ENCODE measurements around the gene PRR9.
"Not testable (repeated sequence)": the region's sequence is repeated elsewhere in the genome, so short reads cannot be mapped to it uniquely, and the experiment has no call there.

The PRR9 gene

DNA sequence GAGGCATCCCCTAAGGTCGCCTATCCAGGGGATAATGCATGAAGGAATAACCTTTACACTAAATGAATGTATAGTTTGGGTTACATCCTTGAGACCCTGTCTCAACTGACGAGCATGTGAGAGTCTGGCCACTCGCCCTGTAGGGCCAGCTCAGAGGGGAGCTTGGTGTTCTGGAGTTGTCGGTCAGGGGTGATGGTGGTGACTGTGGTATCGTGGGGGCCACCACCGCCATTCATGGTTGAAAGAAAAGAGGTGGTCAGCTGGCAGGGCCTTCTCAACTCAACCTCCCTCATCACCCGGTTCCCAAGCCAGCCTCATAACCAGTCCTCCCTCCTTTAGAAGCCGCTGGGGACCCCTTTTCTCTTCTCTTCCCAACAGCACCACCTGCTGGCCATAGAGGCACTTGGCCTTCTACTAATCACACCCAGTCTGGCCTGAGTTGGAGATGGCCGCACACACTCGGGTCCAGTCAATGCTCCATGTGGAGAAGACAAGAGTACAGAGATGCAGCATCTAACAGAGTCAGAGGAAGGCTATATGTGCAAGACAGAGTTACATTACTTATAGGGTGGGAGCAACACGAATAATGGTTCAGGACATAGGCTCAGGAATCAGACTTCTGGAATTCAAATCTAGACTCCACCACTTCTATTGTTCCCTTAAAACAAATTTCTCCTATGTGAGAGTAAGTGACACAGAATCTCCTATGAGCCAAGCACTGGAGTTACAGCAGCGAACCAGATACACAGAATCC lies 11.9 kb downstream of the PRR9 start:
- not testable (repeated sequence) for DNase-seq (ENCODE audit: low read depth in 2 of 2)

DNA sequence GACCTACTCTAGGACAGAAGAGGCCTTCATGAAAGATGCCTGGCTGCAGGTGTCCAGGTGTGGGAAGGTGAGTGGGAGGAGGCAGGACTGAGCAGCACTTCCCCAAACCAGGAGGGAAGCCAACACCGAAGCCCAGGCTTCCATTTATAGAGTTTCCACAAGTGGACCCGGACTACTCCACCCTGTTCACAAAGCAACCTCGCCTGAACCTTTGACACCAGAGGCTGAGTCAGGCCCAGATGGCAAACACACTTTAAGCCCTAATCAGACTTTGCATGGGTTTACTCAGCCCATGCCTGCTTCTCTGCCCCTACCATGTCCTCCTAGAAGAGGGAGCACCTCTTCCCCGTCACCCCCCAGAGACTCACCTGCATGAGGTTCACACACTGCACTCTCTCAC lies 14.0 kb downstream of the PRR9 start:
- DNase-seq (ENCODE audit: low read depth in 2 of 2), result no peak

DNA sequence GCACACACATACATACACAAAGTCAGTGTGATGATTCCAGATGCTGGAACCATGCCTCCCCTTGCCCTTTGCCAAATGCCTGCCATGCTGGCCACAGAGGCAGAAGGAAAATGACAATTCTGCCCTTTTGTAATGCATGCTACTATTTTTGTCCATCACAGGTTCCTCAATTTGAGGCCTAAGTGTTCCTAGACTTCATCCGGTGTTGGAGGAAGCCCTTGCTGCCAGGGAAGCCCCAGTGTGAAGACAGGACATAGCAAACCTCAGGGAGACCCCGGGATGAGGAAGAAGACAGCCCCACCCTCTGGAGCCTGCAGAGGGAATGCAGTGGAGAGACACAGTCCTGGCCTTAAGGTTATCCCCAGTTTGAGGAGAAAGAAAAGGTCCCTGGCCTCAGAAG lies 14.4 kb downstream of the PRR9 start:
- DNase-seq (ENCODE audit: low read depth in 2 of 2), result no peak

DNA sequence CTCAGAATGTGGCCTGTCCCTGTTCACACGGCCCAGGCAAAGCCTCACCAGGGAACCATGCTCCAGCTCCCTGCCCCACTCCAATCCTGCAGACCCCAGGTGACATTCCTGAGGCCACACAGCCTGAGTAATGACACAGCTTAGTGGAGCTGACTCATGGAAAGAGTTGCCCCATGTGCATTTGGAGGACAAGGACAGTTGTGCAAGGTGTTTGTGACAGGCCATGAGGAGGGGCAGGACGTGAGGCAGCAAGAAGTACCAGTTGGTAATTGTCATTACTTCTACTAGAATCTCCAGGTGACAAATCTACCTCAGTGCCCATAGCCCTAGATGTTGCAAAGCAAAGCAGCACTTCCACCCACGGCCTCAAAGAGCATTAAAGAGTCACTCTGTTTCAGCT lies 15.2 kb downstream of the PRR9 start:
- DNase-seq (ENCODE audit: low read depth in 2 of 2), result no peak

DNA sequence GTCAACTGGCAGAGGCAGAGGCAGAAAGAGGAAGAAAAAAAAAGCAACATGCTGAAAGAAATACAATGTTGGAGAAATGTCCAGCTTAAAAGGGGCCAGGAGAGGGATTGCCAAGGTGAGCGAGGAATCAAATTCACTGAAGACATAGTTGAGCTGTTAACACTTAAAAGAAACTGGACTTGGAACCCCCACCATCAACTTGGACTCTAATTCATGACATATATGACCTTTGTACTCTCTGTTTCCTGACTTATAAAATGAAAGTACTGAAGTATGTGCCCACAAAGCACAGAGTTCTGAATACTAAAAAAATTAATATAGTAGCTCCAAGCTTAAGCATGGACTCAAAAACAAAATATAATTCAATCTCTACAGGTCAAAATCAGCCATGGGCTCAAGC lies 16.1 kb downstream of the PRR9 start:
- DNase-seq (ENCODE audit: low read depth in 2 of 2), result no peak

DNA sequence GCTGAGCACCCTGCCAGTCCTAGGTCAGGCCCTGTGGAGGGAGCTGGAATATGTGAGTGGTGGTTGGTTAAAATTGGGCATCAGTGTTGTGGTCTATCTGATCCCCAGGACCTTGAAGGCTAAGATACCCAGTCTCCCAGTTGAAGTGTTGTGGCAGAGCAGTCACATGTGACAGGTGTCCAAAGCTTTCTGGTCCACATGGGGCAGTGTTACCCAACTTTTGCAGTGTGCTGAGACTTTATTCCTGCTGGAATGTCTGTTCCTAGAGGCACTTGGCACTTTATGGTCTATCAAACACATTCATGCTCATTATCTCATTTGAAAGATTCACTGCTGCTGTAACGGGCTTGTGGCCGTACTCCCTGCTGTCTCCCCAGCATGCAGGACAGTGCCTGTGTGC lies 21.1 kb downstream of the PRR9 start:
- no peak for DNase-seq (ENCODE audit: low read depth in 2 of 2)

DNA sequence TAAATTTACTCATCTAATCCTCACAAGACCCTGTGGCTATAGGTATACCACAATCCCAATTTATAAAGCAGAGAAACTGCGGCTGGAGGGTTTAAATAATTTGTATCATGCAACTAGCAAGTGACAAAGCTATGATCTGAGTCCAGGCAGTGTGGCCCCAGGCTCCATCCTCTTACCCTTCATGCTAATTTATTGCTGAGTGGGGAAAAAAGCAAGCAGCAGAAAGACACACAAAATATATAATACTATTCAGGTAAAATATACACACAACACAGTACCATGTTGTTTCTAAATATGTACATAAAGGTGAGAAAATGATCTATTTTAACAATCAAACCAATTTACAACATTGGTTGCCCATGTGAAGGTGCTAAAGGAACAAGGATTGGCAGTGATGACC lies 24.8 kb downstream of the PRR9 start:
- no peak for DNase-seq (ENCODE audit: low read depth in 2 of 2)

DNA sequence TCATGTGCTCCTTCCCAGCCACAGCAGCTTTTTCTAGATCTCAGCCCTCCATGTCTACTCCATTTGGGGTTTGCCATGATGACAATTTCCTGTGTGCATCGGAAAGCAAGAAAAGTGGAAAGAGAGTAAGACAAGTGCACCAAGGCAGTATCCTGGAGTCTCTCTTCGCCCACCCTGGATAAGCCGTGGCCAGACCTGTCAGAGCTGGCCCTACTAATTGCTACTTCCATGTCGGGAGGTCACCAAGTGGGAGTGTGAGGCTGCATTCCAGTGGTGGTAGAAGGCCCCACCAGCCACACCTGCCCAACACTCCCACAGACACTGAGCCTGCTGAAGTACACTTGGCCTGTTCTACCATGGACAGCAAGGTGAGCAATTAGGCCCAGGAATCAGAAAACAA lies 28.1 kb downstream of the PRR9 start:
- DNase-seq (ENCODE audit: low read depth in 2 of 2), result no peak

DNA sequence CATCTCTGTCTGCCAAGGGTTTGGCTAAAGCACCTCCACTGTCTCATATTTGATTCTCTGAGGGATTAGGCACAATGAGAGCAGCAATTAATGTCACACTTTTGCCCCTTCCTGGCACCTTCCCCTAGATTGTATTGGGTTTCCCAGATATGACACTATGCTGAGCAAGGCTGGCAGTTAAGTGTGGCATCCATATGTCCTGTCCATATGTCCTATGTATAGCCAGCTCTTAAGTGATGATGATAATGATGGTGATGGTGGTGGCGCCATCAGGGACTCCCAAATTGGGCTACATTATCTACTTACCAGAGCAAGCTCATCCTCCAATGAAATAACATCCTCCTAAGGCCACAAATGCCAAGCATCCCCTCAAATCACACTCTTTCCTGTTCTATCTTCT lies 28.6 kb downstream of the PRR9 start:
- DNase-seq (ENCODE audit: low read depth in 2 of 2), result no peak

DNA sequence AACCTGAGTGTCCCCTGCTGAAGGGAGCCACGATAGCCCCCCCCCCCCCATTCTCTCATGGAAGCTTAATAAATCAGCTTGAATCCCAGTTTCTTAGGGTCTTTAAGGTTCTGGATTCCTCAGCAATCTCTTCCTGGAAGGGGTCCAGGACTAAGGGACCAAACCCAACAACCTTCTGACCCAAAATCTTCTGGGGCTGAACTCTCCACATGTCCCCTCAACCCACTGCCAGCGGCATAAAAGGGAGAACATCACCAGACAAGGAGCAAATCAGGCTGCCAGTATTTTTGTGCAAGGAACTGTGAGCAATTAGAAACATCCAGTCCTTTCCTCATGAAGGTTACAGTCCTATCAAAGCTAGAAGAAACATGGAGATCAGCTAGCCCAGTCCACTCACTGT lies 29.4 kb downstream of the PRR9 start:
- no peak for DNase-seq (ENCODE audit: low read depth in 2 of 2)

DNA sequence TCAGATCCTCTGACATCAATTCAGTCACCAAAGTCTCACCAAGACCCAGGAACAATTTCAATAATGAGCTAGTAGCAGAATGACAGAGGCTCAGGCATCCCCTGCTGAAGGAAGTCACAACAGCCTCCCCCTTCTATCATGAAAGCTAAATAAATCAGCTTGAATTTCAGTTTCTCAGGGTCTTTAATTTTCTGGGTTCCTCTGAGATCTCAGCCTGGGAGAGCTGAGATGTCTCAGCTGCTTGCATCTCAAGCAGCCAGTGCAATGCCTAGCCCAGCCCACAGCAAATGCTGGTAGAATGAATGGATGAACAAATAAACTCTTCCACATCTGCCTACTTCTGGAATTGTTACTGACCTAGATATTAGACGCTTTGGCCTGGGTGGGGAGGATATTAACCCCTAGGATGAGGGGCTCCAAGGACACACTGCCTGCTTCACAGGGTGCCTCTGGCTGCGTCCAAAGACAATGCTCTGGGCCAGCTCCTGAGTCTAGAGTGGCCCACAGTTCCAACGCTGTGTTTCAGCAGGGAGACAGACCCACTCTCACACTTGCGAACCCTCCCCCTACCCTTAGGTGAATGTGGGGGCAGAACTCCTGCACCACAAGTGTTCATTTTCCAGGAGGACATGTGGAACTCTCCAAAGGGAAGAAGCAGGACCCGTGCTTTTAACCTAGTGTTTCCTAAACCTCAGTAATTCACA lies 30.9 kb downstream of the PRR9 start:
- no peak for DNase-seq (ENCODE audit: low read depth in 2 of 2)

DNA sequence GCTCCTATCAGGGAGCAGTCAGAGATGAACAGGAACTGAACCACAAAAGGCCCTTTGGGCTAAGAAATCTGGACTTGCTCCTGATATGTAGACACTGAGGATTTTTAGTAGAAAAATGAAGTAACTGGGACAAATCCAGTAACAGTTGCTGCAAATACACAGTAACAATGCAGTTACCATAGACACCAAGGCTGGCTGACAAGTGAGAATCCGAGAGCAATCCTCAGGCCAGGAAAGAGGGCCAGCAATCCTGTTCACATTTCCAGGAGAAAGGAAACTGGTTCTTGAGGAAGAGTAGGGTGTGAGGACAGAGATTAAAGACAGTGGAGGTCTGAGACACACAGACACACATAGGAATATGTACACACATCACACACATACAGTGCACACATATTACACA lies 32.8 kb downstream of the PRR9 start:
- DNase-seq (ENCODE audit: low read depth in 2 of 2), result no peak

DNA sequence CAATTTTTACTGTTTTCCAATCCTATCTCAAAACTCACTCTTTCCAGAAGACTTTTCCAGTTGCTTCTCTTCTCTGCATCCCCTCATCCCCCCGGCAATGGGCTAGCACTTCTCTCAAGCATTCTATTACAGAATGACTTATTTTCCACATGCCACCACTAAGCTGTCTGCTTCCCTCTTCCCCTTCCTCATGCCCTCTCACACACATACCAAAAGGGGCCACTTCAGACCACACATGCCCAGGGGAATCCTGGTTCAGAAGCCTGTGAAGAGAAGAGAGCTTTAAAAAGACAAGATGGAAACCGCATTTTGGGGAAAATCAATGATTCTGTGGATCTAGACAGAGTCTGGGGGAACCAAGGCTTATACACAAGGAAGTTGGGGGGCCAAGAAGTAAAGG lies 33.7 kb downstream of the PRR9 start:
- no peak for DNase-seq (ENCODE audit: low read depth in 2 of 2)

DNA sequence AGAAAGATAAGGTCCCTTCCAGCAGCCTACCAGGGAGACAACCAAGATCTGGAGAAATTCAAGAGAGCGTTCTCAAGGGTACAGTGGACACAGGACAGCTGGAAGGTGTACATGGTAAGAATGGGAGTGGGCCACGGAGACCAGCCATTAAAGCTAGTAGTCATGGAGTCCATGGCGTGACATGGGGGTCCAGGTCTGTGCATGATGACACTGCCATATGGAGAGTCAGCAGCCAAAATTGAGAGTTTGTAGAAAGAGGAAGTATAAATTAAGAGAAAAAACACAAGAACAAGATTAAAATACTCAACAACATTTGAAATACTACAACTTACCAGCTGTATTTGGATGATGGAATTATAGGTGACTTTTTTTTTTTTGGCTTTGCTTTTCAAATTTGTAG lies 34.2 kb downstream of the PRR9 start:
- no peak for DNase-seq (ENCODE audit: low read depth in 2 of 2)

DNA sequence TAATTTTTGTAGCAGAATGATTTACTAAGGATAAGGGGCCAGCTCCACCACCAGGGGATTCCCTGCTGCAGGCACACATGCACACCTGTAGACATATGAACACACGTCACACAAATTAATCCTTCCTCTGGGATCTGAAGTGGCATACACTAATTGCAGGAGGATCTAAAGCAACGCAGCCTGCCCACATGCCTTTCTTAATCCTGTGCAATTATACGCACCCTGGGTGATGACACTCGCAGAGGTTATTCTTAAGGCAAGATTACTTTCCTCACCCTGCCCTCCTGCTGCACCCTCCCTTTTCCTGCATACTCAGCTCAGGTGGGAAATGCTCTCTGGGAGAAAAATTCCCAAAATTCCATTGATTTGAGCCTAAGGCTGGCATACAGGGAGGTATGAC lies 34.6 kb downstream of the PRR9 start:
- no peak for DNase-seq (ENCODE audit: low read depth in 2 of 2)

DNA sequence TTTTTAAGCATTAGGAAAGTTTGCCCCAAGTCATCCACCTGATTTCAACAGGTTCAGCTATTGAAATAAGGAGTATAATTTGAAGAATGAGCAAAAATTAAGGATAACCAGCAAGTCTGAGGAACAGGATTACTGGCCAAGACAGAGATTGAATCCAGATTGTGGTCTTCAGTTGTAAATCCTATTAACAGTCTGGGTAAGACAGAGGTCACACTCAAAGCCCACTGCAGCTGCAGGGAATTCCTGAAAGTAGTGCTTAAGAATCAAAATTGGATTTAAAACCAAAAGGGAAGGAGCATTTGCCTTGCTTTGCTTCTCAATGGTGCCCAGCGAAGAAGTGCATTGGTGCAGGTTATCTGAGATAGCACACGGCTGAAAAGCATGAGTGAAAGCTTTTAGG lies 35.7 kb downstream of the PRR9 start:
- DNase-seq (ENCODE audit: low read depth in 2 of 2), result no peak

DNA sequence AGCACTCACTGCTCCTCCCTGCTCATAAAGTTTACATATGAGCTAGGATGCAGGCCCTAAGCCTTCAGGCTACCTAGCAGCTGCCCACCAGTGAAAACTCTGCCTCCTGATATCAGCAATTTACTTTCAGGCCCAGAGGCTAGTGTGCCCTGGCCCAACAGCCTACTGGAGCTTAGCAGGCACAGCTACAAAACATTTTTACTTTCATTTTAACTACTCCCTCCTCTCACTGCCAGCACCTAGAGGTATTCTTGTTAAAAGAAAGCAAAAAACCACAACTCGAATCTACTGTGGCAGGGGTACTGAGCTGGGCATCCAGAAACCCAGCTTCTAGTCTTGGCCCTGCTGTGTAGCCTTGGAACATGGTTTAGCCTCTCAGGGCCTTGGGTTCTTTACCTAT lies 36.3 kb downstream of the PRR9 start:
- DNase-seq (ENCODE audit: low read depth in 2 of 2), result no peak

DNA sequence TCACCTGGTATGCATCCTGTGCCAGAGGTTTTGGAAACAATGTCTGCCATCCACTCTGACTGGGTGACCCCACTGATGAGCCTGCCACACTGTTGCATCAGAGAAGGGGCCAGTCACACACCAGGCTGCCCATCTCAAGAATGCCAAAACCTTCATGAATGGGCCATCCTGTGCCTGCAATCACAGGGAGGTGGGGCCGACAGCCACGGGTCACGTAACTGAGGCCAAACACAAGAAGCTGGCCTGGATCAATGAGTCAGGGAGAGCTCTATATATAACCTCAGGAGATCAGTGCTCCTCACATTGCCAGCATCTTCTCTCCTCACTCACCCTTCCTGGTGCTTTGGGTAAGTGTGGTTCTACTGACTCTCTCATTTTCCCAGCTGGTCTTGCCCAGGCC lies 42.0 kb downstream of the PRR9 start, which contains the start of gene LORICRIN:
Gene LORICRIN, plus strand, starts transcription at position 301 of the 400 bp plus-strand sequence. CDS start 1,263 bp downstream, outside the sequence.
- DNase-seq (ENCODE audit: low read depth in 2 of 2), result no peak

DNA sequence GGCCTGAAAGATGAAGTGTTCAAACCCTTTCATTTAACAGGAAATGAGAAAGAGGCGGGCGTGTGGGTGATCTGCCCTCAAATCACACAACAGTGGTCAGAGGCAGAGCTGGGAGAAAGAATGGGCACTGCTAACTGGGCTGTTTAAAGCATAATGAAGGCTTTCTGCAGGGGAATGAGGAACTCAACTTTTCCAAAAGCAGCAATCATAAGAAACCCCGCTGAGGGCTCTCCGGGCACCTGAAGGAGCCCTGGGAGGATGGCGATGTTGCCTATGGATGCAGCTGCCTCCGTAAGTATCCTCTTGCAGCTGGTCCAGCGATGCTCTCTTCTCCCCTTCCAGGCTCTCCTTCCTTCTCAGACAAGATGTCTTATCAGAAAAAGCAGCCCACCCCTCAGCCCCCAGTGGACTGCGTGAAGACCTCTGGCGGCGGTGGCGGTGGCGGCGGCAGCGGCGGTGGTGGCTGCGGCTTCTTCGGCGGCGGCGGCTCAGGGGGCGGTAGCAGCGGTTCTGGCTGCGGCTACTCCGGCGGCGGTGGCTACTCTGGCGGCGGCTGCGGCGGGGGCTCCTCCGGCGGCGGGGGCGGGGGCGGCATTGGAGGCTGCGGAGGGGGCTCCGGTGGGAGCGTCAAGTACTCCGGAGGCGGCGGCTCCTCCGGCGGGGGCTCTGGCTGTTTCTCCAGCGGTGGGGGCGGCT lies 43.3 kb downstream of the PRR9 start:
- DNase-seq (ENCODE audit: low read depth in 2 of 2), result no peak

DNA sequence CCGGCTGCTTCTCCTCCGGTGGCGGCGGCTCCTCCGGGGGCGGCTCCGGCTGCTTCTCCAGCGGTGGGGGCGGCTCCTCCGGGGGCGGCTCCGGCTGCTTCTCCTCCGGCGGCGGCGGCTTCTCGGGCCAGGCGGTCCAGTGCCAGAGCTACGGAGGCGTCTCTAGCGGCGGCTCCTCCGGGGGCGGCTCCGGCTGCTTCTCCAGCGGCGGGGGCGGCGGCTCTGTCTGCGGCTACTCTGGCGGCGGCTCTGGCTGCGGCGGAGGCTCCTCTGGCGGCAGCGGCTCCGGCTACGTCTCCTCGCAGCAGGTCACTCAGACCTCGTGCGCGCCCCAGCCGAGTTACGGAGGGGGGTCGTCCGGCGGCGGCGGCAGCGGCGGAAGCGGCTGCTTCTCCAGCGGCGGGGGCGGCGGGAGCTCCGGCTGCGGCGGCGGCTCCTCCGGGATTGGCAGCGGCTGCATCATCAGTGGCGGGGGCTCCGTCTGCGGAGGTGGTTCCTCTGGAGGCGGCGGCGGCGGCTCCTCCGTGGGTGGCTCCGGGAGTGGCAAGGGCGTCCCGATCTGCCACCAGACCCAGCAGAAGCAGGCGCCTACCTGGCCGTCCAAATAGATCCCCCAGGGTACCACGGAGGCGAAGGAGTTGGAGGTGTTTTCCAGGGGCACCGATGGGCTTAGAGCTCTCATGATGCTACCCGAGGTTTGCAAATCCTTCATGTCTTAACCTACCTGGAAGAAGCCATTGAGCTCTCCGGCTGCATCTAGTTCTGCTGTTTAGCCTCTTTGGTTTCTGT lies 44.1 kb downstream of the PRR9 start:
- DNase-seq (ENCODE audit: low read depth in 2 of 2), result no peak

DNA sequence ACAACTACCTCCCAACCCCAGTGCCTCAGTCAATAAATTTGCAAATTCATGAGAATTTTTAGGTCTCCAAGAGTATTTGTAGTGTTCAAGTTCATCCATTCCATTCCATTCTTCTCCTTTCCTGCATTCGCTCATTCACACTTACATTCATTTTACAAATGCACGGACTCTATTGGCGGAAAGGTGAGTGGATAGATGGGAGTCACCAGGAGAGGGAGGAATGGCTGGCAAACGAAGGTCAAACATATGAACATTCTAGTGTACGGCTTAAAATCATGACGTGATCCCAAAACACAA lies 44.6 kb downstream of the PRR9 start:
- DNase-seq (ENCODE audit: low read depth in 2 of 2), result no peak

DNA sequence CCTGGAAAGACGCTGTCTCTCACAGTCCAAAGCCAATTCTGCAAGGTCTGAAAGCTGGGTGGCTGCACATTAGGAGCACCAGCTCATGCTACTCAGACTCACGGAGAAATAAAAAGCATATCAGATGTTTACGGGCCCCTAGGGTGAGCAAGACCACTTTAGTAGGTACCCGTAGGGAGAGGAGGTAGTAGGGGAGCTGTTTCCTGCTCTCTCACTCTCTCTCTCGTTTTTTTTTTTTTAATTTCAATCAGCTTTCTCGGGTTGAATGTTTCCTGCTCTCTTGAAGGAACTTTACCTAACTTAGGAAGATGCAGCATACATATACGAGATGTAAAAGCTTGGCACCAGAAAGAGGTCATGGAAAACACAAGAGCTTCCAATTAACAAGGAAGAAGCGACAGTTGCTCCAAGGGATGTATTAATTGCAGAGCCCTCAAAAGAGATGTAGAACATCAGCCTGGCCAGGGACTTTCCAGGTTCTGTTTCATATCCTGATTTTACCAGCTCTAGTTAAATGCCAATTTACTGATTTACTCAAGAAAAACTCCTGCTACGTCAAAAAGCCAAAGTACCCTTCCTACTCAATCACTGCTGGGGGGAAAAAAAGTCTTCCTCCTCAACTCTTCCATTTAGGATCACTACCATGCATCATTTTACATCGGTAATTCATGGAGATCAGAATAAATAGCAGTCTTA lies 45.2 kb downstream of the PRR9 start:
- no peak for DNase-seq (ENCODE audit: low read depth in 2 of 2)
